ENCODE measurements around the gene FBXO3.
A peak's percentile ranks its signal among the peaks of the same experiment; 100 is the strongest.
"Not testable (repeated sequence)": the region's sequence is repeated elsewhere in the genome, so short reads cannot be mapped to it uniquely, and the experiment has no call there.

FBXO3 gene, protein sequence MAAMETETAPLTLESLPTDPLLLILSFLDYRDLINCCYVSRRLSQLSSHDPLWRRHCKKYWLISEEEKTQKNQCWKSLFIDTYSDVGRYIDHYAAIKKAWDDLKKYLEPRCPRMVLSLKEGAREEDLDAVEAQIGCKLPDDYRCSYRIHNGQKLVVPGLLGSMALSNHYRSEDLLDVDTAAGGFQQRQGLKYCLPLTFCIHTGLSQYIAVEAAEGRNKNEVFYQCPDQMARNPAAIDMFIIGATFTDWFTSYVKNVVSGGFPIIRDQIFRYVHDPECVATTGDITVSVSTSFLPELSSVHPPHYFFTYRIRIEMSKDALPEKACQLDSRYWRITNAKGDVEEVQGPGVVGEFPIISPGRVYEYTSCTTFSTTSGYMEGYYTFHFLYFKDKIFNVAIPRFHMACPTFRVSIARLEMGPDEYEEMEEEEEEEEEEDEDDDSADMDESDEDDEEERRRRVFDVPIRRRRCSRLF

DNA sequence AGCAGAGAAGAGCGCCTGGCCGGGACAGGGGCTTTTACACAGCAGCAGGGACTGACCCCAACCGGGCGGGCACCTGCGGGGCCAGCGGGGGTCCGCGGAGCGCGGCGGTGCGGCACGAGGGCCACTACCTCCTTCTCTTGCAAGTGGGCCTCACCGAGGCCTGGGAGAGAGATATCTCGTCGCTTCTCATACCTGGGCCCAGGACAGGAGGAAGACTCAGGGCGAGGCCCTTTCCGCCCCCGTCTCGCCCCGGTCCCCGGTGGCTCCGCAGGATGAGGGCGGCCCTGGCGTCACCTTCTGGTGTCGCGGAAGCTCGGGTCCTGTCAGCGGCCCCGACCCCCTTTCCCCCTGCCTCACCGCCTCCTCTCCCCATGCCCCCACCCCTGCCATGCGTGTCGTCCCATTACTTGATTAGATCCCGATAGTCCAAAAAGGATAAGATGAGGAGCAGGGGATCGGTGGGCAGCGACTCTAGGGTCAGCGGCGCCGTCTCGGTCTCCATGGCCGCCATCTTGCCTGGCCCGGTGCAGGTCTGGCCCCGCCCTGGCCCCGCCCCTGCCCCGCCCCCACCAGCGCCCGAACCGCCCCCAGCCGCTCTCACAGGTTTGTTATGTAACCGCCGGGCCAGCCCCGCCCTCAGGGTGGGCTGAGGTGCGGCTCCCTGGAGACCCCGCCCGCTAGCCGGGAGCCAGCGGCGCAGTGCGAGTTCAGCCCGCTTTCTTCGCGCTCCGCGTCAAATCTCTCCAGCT lies at the start of gene FBXO3:
TSS of gene FBXO3 (minus strand) at position 534 of the 749 bp plus-strand sequence. CDS start at position 511, 23 bp downstream.
- peak; percentile 91 for DNase-seq

DNA sequence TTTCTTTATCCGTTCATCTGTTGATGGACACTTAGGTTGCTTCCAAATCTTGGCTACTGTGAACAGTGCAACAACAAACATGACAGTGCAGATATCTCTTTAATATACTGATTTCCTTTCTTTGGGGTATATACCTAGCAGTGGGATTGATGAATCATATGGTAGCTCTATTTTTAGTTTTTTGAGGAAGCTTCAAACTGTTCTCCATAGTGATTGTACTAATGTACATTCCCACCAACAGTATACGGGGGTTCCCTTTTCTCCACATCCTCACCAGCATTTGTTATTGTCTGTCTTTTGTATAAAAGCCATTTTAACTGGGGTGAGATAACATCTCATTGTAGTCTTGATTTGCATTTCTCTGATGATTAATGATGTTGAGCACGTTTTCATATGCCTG lies 48.7 kb upstream of the FBXO3 start:
- DNase-seq, result not testable (repeated sequence)

DNA sequence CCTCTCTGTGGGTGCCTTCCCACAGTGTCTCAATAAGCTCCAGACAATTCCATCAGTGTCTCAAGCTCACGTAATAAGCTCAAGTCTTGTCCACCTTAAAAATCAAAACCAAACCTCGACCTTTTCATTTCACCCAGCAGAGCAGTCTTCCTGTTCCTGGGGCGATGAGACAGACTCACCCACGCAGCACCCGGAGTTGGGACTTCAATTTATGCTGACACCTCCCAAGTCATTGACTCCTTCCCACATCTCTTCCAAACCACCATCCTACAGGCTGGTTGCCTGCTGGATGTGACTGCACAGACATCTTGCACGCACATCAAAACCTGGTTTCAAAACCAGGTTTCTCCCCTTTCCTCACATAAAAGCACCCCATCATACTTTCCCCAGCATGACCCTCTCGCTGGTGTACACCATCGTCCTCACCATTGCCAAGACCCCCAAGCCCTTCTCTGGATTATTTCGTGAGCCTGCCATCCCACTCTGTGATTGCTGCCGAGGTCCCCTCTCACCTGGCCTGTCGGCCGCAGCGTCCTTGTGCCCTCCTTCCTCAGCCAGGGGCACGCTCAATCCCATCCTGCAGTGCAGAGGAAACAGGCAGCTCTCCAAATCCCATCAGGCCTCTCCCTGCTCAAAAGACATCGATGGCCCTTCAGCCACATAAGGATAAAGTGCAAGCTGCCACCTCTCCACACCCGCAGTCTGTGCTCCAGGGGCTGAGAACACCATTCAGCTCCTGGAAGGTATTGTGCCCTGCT lies 45.1 kb upstream of the FBXO3 start:
- no peak for DNase-seq

DNA sequence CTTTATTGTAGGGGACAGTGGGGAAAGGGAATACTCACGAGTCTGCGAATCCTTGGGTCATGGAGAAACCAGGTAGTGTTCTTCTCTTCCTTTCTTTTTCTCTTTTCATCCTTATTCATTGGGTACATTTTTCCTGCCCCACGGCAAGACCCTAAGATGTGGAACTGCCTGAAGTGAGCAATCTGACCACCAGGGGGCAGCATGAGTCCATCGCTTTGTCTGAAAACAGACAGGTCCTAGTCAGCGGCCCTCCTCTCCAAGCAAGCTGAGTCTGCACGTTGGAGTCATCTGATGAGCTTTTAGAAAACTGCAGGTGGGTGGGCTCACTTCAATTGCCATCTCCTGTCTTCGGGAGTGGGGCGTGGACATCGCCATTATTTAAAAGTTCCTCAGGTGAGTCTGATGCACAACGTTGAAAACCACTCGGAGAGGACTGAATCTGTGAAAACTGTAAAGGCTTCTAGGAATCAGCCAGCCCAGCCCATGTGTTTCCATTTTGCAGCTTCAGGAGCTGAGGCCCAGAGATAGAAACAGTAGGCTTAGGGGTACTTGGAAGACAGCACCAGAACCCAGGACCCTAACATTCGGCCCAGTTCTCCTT lies 34.0 kb upstream of the FBXO3 start:
- DNase-seq, result peak; percentile 76 to 78

DNA sequence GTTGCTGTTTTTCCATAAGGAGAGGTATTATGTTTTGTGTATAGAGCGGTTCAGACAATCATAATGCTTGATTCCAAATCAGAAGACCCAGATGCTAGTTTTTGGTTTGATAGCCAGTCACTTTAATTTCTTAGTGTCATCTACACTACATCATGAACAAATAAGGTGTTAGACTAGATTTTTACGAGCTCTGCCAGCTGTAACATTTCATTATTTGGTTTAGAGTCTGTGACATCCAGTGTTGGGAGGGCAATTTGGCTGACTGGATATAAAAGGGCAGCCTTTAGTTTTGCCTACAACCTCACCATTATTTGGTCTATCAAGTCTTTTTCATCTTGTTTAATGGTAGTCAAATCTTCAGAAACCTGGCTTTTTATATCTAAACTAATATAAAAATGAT lies 30.2 kb upstream of the FBXO3 start:
- DNase-seq, result no peak

DNA sequence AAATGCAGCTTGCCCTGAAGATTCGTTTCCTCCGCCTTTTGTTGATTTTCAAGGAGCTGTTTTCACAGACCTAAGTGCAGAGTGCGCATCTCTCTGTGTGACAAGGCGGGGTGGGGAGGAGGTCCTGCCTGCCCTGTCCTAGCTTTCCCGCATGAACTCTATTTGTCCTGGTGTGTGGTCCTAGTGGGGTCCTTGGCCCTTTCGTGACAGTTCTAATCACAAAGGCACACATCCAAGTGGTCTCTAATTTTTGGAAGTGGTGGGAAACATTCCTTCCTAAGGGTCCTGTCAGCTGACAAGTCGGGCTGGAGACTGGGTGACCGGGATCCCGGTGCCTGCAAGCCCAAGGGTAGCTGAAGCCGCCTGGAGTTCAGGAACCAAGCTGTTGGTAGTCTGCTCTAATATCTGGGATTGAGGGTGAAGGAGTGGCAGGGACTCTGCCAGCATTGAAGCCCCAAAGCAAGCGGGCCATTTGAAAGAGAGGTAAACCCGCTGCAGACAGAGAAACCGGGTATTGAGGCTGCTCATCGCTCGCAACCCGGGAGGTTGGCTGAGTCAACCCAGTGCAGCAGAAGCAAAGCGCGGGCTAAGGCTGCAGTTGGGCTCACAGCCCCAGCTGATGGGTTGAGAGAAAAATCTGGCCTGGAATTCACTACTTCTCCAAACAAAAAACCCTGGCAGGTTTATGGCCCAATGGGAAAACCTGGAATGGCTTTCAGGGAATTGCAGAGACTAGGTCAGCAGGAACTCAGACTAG lies 28.1 kb upstream of the FBXO3 start:
- no peak for DNase-seq

DNA sequence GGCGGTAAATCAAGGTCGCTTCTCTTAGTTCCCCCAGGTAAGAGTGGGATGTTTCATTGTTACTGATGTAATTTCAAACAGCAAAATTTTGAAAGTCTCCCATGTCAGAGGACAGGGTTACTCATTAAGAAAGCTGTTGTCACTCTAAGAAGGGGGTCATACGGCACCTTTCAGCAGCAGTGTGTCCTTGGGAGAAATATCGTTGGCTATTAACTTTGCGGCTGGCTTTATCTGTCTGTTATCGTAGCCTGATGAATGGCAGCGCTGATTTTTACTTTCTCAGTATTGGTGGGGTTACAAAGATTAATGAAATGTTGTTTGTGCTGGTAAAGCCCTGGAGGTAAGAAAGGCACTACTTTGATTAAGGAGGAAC lies 27.5 kb upstream of the FBXO3 start:
- no peak for DNase-seq

DNA sequence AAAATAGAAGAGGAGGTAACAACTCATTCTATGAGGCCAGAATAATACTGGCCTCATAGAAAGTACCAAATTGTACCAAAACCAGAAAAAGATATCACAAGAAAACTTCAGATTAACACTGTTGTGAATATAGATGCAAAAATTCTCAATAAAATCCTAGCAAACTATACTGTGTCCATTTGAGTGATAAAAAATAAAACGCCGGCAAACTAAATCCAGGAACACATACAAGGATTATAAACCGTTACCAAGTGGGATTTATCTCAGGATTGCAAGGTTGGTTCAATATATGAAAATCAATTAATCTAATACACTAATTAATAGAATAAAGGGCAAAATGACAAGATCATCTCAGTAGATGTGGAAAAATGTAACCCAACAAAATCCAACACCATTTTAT lies 23.6 kb upstream of the FBXO3 start:
- no peak for DNase-seq

DNA sequence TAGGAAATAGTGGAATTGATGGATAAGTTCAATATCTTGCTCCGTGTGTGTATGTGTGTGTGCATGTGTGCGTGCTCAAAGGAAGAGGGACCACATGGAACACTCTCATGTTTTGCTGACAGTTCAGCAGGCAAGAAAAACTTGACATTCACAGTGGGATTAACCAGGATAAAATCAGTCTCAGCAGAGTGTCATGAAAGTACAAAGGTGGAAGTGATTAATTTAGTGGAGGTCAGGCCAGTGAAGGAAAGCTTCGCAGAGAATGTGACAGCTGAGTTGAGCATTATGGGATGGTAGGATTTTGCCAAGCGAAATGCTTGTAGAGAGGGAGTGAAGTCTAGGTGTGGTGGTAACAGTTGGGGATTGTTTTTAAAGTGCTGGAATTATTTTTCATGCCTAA lies 15.7 kb upstream of the FBXO3 start:
- no peak for DNase-seq

DNA sequence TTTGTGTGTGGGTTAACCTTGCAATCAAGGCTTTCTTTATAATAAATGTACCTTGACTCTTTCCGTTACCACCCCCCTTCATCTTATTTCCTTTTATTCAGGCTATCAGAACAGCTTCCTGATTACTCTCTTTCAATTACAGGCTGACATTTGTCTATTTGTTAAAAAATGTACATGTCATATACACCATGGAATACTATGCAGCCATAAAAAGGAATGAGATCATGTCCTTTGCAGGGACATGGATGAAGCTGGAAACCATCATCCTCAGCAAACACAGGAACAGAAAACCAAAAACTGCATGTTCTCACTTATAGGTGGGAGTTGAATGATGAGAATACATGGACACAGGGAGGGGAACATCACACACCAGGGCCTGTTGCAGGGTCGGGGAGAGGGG lies 13.8 kb upstream of the FBXO3 start:
- not testable (repeated sequence) for DNase-seq

DNA sequence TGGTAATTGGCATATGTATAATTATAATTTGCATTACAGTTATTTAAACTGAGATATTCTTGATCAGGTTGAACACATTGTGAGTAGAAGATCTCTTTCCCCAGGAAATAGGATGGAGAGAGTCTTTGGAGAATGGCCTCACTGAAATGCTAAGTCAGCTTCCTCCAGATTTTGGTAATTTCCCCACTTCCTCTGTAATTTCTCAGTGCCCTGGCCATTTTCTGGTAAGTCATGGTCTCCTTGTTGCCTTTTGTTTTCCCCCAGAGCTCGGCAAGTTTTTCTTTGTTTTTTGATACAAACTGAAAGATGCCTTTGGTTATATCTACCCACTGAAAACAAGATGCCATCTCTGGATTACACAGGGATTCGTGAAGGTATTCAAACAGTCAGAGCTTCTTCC lies 12.8 kb upstream of the FBXO3 start:
- DNase-seq, result no peak

DNA sequence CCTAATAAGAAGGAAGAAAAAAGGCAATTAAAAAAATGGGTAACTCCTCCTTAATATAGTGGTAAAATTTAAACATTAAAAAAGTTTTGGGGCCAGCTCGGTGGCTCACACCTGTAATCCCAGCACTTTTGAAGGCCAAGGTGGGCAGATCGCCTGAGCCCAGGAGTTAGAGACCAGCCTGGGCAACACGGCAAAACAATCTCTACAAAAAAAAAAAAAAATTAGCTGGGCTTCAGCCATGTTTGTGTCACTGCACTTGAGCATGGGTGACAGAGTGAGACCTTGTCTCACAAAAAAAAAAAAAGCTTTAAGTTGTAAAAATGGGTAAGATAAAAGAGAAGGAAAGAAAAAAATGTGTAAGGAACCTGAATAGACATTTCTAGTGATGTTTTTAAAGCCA lies 11.3 kb upstream of the FBXO3 start:
- no peak for DNase-seq

DNA sequence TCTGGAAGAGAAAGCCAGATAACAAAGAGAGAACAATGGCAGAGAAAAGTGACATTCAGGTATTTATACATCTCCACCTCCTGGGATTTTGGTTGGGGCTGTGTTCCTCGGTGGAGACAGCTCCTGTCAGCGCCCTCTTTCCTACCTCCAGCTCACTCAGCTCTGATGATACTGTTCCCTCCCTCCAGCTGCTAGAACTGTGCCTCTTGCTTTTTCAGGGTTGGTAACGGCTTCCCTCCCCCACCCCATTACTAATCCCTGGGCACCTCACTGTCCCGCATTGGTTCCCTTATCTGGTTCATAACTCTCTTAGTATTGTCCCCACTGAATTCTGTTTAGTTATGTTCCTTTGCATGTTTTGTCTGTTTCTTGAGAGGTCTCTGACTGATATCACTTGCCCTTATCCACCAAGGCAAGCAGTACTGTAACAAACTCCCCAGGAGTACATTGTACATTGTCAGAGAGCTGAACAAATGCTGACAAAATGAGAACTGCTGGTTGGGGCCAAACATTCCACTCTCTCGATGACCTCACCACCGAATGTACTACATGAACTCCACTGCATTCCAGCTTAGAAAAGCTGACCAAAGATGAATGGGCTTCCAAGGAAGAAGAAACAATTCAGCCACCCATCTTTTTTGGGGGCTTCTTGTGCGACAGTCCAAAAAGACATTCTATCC lies 5.7 kb upstream of the FBXO3 start:
- DNase-seq, result no peak

DNA sequence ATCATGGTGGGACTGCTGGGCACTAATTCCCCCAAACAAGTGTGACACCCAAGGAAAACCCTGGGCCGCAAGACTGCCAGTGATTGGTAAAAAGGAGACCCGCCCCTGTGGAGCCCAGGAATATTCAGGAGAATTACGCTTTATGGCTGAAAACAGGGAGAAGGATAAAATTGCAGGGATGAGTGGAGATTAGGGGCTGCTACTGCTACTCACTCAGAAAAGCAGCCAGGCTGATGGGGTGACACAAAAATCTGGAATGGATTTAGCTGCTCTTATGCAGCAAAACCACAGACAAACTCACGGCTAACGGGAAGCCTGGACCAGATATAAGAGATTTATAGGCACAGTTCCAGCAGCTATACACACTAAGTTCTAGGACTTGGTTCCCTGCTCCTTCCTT lies 4.4 kb upstream of the FBXO3 start:
- no peak for DNase-seq

DNA sequence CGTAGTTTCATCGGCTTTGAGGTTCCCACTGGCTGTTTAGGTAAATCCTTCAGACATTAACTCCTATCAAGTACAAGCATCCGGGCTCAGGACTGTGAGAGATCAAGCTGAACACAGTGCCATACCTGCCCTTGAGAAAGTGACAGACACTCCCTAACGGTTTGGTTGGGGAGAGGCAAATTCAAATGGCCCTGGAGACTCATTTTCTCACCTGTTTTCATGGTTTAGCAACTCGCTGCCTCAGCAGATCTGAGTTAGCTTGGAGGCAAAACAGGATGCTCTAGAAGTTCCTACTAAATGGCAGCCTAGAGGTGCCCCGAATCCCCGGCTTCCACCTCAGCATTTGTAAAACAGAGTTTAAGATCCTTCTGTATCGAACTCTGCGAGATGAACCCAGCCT lies 3.6 kb upstream of the FBXO3 start:
- peak in 1 of 2 donors; percentile 46 for DNase-seq

DNA sequence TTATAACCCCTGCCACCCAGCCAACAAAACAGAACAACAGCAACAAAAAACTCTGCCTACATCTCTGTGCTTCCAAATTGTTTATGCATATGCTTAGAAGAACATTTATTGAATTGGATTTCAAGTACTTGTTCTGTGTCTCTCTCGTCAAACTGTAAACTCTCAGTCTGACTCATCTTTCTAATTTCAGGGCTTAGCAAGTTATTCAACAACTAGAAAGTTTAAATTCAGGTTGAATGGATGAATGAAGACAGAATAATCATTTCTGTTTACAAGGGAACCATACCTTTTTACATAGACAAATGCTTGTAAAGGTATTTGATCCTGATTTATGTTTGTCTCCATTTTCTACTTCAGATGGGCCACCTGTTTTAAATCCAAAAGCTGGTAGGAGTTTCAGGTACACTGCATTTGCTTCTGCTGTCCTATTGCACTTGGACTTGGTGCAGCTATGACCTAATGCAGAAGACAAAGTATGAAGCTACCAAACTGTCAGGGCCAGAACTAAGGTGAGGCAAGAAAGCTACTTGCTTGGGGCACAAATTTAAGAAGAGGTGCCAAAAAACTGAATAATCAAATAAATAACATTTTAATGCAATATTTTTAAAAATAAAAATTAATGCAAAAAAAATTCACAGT lies 1.6 kb upstream of the FBXO3 start:
- no peak for DNase-seq

DNA sequence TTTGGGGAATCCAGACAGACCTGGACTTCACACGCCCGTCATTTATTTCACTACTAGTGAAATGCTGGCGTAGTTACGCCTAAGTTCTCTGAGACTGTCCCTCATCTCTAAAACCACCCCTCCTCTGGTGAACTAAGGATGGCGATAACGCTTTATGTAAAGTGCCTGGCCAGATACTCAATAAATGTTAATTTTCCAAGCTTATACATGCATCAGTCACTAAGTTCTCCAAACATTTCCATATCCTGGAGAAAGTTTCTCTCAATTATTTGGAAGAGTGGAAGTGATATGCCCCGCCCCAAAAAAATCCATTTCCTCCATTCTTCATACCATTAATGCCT lies 1.1 kb upstream of the FBXO3 start:
- DNase-seq, result no peak

DNA sequence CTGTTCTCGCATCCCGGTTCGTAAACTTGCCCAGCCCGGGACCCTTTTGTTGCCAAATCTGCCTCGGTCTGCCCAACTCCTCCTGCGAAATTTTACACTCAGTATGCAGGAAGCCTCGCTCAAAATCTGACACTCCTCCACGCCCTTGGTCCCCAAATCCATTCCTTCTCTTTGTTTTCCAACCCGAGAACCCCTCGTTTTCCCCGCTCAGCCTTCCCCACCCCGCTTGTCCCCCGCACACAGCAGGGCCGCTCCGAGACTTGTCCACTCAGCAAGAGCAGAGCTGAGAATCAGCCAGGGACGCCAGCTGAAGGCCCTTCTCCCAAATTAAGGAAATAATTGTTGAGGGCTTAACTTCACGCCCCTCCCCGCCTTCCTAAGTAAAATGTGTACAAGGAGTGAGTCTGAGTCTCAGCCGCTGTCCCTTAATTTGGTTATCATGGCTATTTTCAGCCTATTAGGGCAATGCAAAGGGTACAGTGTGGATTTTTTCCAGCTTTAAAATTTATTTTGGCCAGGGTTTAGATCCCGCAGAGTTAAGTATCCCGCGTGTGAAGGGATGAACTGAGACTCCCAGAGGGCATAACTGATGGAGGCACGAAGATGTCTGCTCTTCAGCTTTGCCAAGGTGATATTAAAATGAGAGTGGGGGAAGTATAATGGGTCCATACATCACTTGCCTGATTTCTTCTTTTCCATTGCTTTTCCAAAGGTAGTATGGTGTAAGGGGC lies 581 bp upstream of the FBXO3 start:
- DNase-seq, result no peak

DNA sequence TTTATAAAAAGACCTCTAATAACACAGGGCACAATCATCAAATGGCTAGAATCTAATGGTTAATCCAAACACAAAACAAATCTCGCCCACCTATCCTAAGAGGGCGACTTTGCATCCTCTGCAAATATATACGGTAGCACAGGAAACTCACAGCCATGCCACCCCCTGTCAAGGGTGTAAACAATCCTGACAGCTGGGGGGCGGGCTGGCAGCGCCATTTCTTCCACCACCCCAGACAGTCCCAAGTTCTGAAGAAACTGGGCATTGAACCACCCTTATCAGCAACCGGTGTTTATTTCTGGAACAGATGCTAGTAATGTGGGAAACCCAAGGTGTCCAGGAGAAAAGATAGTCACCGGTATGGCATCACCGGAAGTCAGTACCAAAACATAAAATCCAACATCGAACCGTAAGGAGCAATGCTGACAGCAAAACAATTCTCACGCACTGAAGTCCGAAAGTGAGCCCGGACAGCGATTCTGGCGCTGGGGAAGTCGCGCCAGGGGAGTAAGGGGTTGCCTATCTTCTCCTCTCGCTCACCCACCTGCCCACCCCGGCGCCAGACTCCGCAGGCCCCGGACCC lies 825 bp downstream of the FBXO3 start:
- peak; percentile 6 to 37 for DNase-seq

DNA sequence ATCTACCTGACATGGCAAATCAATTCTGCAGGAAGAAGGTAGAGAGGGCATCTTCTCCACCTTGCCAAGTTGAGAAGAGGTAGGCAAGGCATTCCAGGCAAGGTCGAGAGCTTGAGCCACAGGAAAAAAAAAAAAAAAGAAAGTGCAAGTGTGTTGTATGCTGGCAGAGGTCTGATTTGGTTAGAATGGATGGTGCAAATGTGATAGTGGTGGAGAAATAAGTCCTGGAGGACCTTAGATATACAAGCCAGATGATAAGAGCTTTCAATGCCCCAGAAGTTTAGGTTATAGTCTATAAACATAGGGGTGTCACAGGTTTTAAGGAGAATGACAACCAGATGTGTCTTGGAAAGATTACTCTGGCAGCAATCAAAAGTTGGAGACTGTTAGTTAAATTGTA lies 1.4 kb downstream of the FBXO3 start:
- DNase-seq, result no peak

All from CD4-positive, alpha-beta T cell treated with Interleukin-1 beta for 1 hour (primary cell).